A673 (cell line): Measurements from ENCODE around the gene ACSM3. TPM values are rescaled to one million over a fixed set of nuclear protein-coding genes. Genes with fewer than 3 reads are reported as not detected.
A peak's percentile ranks its signal among the peaks of the same experiment; 100 is the strongest.

Source experiments
- BruUV-seq: library from RNA; stranded (reverse); fragments of 400-500 nt; replicated peaks from 2 replicates; lab custom pipeline; 2021; lab: Mats Ljungman, UMichigan
- CTCF ChIA-PET: fragments of 300-600 bp; sonication (Branson Sonifier 250); formaldehyde crosslinking; loops from one replicate; lab custom pipeline; 2022; ENCODE audit warnings: antibody characterized with exemption; lab: Charles Lee
- POLR2A ChIA-PET: fragments of 300-600 bp; sonication (Branson Sonifier 250); formaldehyde crosslinking; loops from one replicate; lab custom pipeline; 2022; ENCODE audit warnings: antibody characterized with exemption; ENCODE audit not compliant: low non-redundant PET; lab: Charles Lee
- DNase-seq: peaks from one replicate; pipeline ENCODE4 v3.0.0-alpha.2; 2015; ENCODE audit warnings: low spot score
- H3K27ac ChIP-seq: fragments of 200-600 bp; sonication (generic); 2 replicates; pipeline ENCODE4 v1.5.1; 2016; ENCODE audit warnings: mixed run types, low read depth, mild to moderate bottlenecking, mixed read lengths, antibody characterized with exemption, low read length; ENCODE audit not compliant: poor library complexity, severe bottlenecking
- H3K27me3 ChIP-seq: fragments of 200-600 bp; sonication (generic); replicated peaks from 2 replicates; pipeline ENCODE4 v1.6.1; 2017; ENCODE audit warnings: mixed run types, low read depth, mild to moderate bottlenecking, mixed read lengths, antibody characterized with exemption, low read length; ENCODE audit not compliant: insufficient read depth, poor library complexity
- H3K36me3 ChIP-seq: fragments of 200-600 bp; sonication (generic); 2 replicates; pipeline ENCODE4 v1.6.1; 2016; ENCODE audit warnings: mixed run types, mild to moderate bottlenecking, mixed read lengths, antibody characterized with exemption, low read length; ENCODE audit not compliant: insufficient read depth, poor library complexity, severe bottlenecking
- H3K4me1 ChIP-seq: fragments of 200-600 bp; sonication (generic); 2 replicates; pipeline ENCODE4 v1.6.1; 2017; ENCODE audit warnings: mixed run types, mild to moderate bottlenecking, mixed read lengths, antibody characterized with exemption, low read length; ENCODE audit not compliant: insufficient read depth, poor library complexity, severe bottlenecking
- H3K4me3 ChIP-seq: fragments of 200-600 bp; sonication (generic); 2 replicates; pipeline ENCODE4 v1.5.1; 2016; ENCODE audit warnings: low read depth, mixed run types, mild to moderate bottlenecking, mixed read lengths, low read length; ENCODE audit not compliant: poor library complexity, severe bottlenecking
- H3K9me3 ChIP-seq: fragments of 200-600 bp; sonication (generic); 2 replicates; pipeline ENCODE4 v1.6.1; 2016; ENCODE audit warnings: mixed run types, low read depth, mild to moderate bottlenecking, mixed read lengths, antibody characterized with exemption, low read length; ENCODE audit not compliant: poor library complexity, severe bottlenecking
- EZH2 ChIP-seq: fragments of 200-600 bp; sonication (generic); IDR thresholded peaks from 2 replicates; pipeline ENCODE4 v1.6.1; 2017; ENCODE audit warnings: borderline replicate concordance, low read depth, mild to moderate bottlenecking, mixed read lengths, antibody characterized with exemption, low read length; ENCODE audit not compliant: poor library complexity, severe bottlenecking
- intact Hi-C: fragments of 100-400 bp; cut with micrococcal nuclease; formaldehyde crosslinking; loops from one replicate; pipeline ENCODE4 v1.10.0; 2022; ENCODE audit not compliant: unreplicated experiment
- total RNA-seq: library from RNA; stranded (reverse); gene quantifications from 2 replicates; pipeline ENCODE4 v1.2.3, GENCODE V29; 2021
- TF ChIP-seq, protein P1 (sequence below): fragments of 300-800, 200-600 bp; sonication (generic); conservative IDR thresholded peaks from 2 replicates; pipeline ENCODE4 v1.5.1; 2017; ENCODE audit warnings: low read depth, mild to moderate bottlenecking, antibody characterized with exemption, low read length, moderate library complexity, mixed read lengths

ACSM3 gene
- total RNA-seq, 1 experiment from 2014 or later, result not detected

- CTCF ChIA-PET, result no interaction called here
These were observed 25.3 kb downstream of the ACSM3 start for GRCh38 chr16:20789130-20789529.

GRCh38 chr16:20791923-20792612 is 28.3 kb downstream of the ACSM3 start:
- POLR2A ChIA-PET, result no interaction called here

More at GRCh38 chr16:20789130-20789529, 25.3 kb downstream of the ACSM3 start:
- no peaks in the 10 kb centered on the region for H3K9me3 ChIP-seq
- peak; percentile 55 for DNase-seq
- H3K27me3 ChIP-seq, result peaks cover 62% of the 10 kb centered on the region
- no peak overlapping the region for H3K4me3 ChIP-seq
- POLR2A ChIA-PET, result no interaction called here
- no peak overlapping the region for H3K27ac ChIP-seq
- H3K4me1 ChIP-seq, result peaks cover 16% of the 10 kb centered on the region
- no peaks in the 10 kb centered on the region for H3K36me3 ChIP-seq
- BruUV-seq, result no TSS peak
- TF ChIP-seq, protein P1, sequence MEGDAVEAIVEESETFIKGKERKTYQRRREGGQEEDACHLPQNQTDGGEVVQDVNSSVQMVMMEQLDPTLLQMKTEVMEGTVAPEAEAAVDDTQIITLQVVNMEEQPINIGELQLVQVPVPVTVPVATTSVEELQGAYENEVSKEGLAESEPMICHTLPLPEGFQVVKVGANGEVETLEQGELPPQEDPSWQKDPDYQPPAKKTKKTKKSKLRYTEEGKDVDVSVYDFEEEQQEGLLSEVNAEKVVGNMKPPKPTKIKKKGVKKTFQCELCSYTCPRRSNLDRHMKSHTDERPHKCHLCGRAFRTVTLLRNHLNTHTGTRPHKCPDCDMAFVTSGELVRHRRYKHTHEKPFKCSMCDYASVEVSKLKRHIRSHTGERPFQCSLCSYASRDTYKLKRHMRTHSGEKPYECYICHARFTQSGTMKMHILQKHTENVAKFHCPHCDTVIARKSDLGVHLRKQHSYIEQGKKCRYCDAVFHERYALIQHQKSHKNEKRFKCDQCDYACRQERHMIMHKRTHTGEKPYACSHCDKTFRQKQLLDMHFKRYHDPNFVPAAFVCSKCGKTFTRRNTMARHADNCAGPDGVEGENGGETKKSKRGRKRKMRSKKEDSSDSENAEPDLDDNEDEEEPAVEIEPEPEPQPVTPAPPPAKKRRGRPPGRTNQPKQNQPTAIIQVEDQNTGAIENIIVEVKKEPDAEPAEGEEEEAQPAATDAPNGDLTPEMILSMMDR, result no peak
- no peak for TF ChIP-seq EZH2
- intact Hi-C loops, result no loop called here

DNA sequence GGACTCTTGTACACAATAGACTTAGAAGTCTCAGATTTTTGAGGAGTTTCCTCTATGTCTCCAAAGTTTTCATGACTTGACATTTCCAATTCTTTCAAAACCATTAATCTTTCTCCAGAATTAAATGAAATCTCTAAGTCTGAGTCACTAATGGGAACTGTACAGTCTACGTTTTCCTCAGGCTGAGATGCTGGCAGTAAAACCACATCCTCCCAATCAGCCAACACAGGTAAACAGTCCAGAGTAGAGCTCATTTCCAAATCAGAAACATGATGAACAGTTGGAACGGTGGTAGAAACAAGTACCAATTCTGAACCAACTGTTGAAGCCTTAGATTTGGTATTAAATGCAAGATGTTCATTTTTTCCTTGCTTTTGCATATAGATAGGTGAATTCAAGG is 34.5 kb downstream of the ACSM3 start:
- Histone ChIP-seq H3K4me3 (no peak overlapping the region), H3K36me3 (peaks cover 25% of the 10 kb centered on the region), H3K9me3 (no peaks in the 10 kb centered on the region), H3K27ac (no peak overlapping the region), H3K4me1 (no peaks in the 10 kb centered on the region), H3K27me3 (no peaks in the 10 kb centered on the region)
- BruUV-seq, result no TSS peak
- POLR2A ChIA-PET, result no interaction called here
- TF ChIP-seq, protein P1, result no peak
- no peak for TF ChIP-seq EZH2
- CTCF ChIA-PET, result no interaction called here
- no peak for DNase-seq
- intact Hi-C loops, result no loop called here

More at GRCh38 chr16:20791923-20792612, 28.3 kb downstream of the ACSM3 start:
- no peak overlapping the region for H3K4me3 ChIP-seq
- TF ChIP-seq EZH2, result no peak
- TF ChIP-seq, protein P1, result no peak
- H3K36me3 ChIP-seq, result no peaks in the 10 kb centered on the region
- no peak overlapping the region for H3K27ac ChIP-seq
- peaks cover 16% of the 10 kb centered on the region for H3K4me1 ChIP-seq
- H3K27me3 ChIP-seq, result peaks cover 34% of the 10 kb centered on the region
- no peaks in the 10 kb centered on the region for H3K9me3 ChIP-seq
- CTCF ChIA-PET, result no interaction called here
- BruUV-seq, result no TSS peak
- DNase-seq, result no peak
- intact Hi-C loops, result no loop called here
